Measurements from ENCODE around the gene SIRPA. TPM values are rescaled to one million over a fixed set of nuclear protein-coding genes. Genes with fewer than 3 reads are reported as not detected.

SIRPA gene
- total RNA-seq, 2 donors from 2014 or later = 9.8 to 12.2 TPM

DNA sequence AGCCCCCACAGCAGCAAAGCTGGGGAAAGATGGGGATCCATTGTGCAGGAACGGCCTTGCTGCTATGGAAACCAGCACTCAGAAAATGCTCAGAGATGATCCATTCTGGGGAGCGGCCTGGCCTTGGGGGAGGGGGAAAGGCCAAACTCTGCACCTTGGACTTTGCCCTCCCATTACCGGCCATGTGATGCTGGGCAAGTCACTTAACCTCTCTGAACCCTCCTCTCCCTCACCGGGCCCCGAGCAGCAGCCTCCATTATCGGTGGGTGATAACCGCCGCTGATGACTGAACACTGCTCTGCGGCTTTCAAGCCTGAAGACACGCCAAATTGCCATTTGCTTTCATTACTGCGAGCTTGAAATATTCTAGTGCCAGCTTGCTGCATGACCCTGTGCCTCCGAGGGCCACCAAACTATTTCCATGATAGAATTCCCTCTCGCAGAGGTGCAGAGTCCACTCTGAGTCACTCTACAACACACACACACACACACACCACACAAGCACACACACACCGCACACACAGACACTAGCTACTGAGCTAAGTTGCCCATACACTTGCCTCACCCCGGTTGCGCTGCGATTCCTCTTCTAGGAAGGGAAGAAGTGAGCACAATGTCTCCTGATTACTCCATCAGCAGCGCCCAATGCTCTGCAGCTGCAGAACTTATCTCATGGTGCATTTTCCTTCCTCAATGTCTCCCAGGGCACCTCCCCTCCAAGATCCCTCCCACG is 20.6 kb upstream of the SIRPA start:
- Histone ChIP-seq H3K36me3 (no peaks in the 10 kb centered on the region), H3K9me3 (no peaks in the 10 kb centered on the region), H3K27me3 (no peaks in the 10 kb centered on the region), H3K4me3 (no peak overlapping the region), H3K9ac (ENCODE audit: low read depth in 2 of 2, low read length in 2 of 2) (no peak overlapping the region), H3K27ac (no peak overlapping the region), H3K4me1 (no peaks in the 10 kb centered on the region)
- TF ChIP-seq, protein P1, sequence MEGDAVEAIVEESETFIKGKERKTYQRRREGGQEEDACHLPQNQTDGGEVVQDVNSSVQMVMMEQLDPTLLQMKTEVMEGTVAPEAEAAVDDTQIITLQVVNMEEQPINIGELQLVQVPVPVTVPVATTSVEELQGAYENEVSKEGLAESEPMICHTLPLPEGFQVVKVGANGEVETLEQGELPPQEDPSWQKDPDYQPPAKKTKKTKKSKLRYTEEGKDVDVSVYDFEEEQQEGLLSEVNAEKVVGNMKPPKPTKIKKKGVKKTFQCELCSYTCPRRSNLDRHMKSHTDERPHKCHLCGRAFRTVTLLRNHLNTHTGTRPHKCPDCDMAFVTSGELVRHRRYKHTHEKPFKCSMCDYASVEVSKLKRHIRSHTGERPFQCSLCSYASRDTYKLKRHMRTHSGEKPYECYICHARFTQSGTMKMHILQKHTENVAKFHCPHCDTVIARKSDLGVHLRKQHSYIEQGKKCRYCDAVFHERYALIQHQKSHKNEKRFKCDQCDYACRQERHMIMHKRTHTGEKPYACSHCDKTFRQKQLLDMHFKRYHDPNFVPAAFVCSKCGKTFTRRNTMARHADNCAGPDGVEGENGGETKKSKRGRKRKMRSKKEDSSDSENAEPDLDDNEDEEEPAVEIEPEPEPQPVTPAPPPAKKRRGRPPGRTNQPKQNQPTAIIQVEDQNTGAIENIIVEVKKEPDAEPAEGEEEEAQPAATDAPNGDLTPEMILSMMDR (IDR thresholded peaks at IDR 0.05) = no peak
- intact Hi-C loops (cut with DNase I) = no loop called here
- peak; percentile 52 for DNase-seq

- Histone ChIP-seq H3K36me3 (no peaks in the 10 kb centered on the region), H3K9ac (ENCODE audit: low read depth in 2 of 2, low read length in 2 of 2) (no peak overlapping the region), H3K27me3 (no peaks in the 10 kb centered on the region), H3K4me3 (no peak overlapping the region), H3K9me3 (no peaks in the 10 kb centered on the region), H3K27ac (no peak overlapping the region), H3K4me1 (no peaks in the 10 kb centered on the region)
- TF ChIP-seq, protein P1 (IDR thresholded peaks at IDR 0.05) = no peak
- no peak for DNase-seq
- intact Hi-C loops (cut with DNase I) = no loop called here
These were observed 20.0 kb upstream of the SIRPA start for GRCh38 chr20:1875183-1875554.

GRCh38 chr20:1875762-1876161 is 19.4 kb upstream of the SIRPA start:
- Histone ChIP-seq H3K27ac (no peak overlapping the region), H3K4me3 (no peak overlapping the region), H3K27me3 (no peaks in the 10 kb centered on the region), H3K4me1 (no peaks in the 10 kb centered on the region), H3K9me3 (no peaks in the 10 kb centered on the region), H3K36me3 (no peaks in the 10 kb centered on the region), H3K9ac (ENCODE audit: low read depth in 2 of 2, low read length in 2 of 2) (no peak overlapping the region)
- no peak for DNase-seq
- intact Hi-C loops (cut with DNase I) = no loop called here
- TF ChIP-seq, protein P1 (IDR thresholded peaks at IDR 0.05) = no peak

DNA sequence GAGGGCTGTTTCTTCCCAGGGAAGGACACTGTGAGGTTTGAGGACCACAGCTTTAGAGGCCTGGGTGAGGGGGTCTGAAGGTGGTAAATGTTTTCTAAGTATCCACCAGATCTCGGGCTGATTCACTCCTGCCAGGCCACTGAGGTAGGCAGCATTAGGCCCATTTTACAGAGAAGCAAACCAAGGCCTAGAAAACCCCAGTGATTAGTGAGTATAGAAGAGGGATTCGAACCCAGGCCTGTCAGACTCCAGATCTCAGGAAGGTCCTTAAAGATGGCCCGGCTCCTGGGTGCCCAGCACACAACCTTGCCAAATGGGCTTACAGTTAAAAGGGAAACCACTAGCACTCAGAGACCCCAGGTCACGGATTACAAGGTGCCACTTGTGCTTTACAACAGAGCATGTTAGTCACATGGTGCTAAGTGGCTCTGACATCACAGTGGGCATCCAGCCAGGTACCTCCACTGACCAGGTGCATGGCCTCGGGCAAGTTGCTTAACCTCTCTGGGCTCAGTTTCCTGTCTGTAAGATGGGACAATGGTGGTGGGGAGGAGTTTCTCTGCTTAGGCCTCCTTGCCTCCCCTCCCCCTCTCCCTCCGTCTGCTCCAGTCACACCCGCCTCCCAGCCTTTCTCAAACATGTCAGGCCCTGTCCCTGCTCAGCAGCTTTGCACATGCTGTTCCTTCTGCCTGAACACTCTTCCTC is 18.8 kb upstream of the SIRPA start:
- no peak for DNase-seq
- intact Hi-C loops (cut with DNase I) = no loop called here

DNA sequence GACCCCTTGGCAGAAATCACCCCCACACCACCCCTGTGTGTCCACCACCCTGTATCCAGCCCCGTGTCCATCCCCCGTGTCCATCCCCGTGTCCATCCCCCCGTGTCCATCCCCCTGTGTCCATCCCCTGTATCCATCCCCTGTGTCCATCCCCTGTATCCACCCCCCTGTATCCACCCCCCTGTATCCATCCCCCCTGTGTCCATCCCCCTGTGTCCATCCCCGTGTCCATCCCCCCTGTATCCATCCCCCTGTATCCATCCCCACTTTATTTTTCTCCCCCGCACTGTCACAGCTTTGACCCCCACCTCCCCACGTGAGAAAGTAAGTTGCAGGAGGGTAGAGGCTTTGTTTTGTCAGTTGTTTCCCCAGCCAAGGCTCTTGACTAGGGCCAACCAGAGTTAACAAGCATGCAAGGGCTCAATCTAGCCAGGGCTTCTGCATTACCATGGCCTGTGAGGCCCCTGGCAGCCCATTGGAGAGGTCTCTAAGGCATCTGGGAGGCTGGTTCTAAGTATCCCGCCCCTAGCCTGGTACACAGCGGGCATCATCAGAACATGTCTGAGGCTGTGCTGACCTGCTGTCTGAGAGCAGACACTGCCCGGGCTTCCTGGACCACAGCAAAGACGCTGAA is 18.1 kb upstream of the SIRPA start:
- intact Hi-C loops (cut with DNase I) = no loop called here
- Histone ChIP-seq H3K9me3 (no peaks in the 10 kb centered on the region), H3K27me3 (no peaks in the 10 kb centered on the region), H3K27ac (no peak overlapping the region), H3K36me3 (no peaks in the 10 kb centered on the region), H3K4me1 (no peaks in the 10 kb centered on the region), H3K9ac (ENCODE audit: low read depth in 2 of 2, low read length in 2 of 2) (no peak overlapping the region), H3K4me3 (no peak overlapping the region)
- TF ChIP-seq, protein P1 (IDR thresholded peaks at IDR 0.05) = no peak
- DNase-seq = no peak

More for the DNA sequence above, 18.8 kb upstream of the SIRPA start:
- TF ChIP-seq, protein P1 (IDR thresholded peaks at IDR 0.05) = no peak
- Histone ChIP-seq H3K9me3 (no peaks in the 10 kb centered on the region), H3K27ac (no peak overlapping the region), H3K27me3 (no peaks in the 10 kb centered on the region), H3K4me3 (no peak overlapping the region), H3K36me3 (no peaks in the 10 kb centered on the region), H3K4me1 (no peaks in the 10 kb centered on the region), H3K9ac (ENCODE audit: low read depth in 2 of 2, low read length in 2 of 2) (no peak overlapping the region)
